Transverse colon (tissue), 3 donors: Measurements from ENCODE around the gene TBC1D16.

Source experiments
- EP300 ChIP-seq: sonication (generic); formaldehyde crosslinking; IDR thresholded peaks from one replicate; pipeline ENCODE4 v1.6.1; 2017; ENCODE audit warnings: antibody characterized with exemption, low read depth
- POLR2A ChIP-seq: fragments of 450-650 bp; IDR thresholded peaks from one replicate; pipeline ENCODE4 v1.6.1; 2016; ENCODE audit warnings: antibody characterized with exemption, mild to moderate bottlenecking, moderate library complexity
- TF ChIP-seq, protein P1 (sequence below), 5 experiments: fragments of 200-600 bp in 3 of 5; fragments of 450-650 bp in 2 of 5; sonication (generic) in 3 of 5; IDR thresholded peaks; 1 replicate in 2 of 5; 2 replicates in 3 of 5; pipeline ENCODE4 v1.5.1; 2016 to 2017; ENCODE audit warnings: antibody characterized with exemption in 5 of 5, inconsistent platforms in 3 of 5, mild to moderate bottlenecking in 2 of 5, moderate library complexity in 1 of 5

DNA sequence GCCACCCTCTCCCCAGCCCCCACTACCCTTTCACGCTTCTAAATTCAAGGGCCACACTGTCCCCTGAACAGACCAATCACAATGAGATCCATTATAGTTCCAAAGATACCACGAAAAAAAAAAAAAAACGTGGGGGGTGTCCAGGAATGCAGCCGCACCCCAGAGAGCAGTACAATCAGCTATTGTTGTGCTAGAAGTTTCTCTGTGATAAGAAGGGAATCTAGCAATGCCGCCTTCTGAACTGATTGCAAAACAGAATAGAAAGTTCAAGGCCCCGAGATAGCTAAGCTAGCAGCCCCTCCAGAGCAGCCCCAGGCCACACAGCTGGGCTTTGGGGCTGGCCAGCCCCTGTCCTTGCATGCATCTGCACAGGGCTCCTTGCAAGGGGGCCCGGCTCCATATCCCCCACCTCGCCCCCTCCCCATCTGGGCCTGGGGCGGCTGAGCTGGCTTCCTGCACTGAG is 109.5 kb downstream of the TBC1D16 start:
- TF ChIP-seq EP300 (no peak), POLR2A (no peak)
- TF ChIP-seq, protein P1, sequence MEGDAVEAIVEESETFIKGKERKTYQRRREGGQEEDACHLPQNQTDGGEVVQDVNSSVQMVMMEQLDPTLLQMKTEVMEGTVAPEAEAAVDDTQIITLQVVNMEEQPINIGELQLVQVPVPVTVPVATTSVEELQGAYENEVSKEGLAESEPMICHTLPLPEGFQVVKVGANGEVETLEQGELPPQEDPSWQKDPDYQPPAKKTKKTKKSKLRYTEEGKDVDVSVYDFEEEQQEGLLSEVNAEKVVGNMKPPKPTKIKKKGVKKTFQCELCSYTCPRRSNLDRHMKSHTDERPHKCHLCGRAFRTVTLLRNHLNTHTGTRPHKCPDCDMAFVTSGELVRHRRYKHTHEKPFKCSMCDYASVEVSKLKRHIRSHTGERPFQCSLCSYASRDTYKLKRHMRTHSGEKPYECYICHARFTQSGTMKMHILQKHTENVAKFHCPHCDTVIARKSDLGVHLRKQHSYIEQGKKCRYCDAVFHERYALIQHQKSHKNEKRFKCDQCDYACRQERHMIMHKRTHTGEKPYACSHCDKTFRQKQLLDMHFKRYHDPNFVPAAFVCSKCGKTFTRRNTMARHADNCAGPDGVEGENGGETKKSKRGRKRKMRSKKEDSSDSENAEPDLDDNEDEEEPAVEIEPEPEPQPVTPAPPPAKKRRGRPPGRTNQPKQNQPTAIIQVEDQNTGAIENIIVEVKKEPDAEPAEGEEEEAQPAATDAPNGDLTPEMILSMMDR (IDR thresholded peaks at IDR 0.05): no peak
